ENCODE measurements around the gene PIP5K1B. TPM values are rescaled to one million over a fixed set of nuclear protein-coding genes. Genes with fewer than 3 reads are reported as not detected.
A peak's percentile ranks its signal among the peaks of the same experiment; 100 is the strongest.

The PIP5K1B gene
- total RNA-seq, 2 donors from 2014 or later, result 18.4 to 44.8 TPM

DNA sequence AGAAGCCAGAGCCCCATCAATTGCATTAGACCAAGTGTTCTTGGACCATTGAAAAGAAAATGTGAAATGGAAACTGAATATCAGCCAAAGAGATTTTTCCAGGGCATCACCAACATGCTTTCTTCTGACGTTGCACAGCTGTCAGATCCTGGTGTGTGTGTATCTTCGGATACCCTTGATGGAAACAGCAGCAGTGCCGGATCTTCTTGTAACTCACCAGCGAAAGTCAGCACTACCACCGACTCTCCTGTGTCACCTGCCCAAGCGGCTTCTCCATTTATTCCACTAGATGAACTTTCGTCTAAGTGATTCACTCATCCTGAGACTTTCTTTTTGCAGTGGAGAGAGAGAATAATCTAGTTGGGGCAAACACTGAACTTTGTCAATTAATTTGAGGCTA is 75.7 kb downstream of the PIP5K1B start:
- no peaks in the 10 kb centered on the region for H3K9me3 ChIP-seq
- no peaks in the 10 kb centered on the region for H3K36me3 ChIP-seq
- no peak for DNase-seq (ENCODE audit: low spot score)
- no peaks in the 10 kb centered on the region for H3K27me3 ChIP-seq
- peak overlapping the region; percentile 73 to 74 for H3K4me3 ChIP-seq
- TF ChIP-seq, protein P1, sequence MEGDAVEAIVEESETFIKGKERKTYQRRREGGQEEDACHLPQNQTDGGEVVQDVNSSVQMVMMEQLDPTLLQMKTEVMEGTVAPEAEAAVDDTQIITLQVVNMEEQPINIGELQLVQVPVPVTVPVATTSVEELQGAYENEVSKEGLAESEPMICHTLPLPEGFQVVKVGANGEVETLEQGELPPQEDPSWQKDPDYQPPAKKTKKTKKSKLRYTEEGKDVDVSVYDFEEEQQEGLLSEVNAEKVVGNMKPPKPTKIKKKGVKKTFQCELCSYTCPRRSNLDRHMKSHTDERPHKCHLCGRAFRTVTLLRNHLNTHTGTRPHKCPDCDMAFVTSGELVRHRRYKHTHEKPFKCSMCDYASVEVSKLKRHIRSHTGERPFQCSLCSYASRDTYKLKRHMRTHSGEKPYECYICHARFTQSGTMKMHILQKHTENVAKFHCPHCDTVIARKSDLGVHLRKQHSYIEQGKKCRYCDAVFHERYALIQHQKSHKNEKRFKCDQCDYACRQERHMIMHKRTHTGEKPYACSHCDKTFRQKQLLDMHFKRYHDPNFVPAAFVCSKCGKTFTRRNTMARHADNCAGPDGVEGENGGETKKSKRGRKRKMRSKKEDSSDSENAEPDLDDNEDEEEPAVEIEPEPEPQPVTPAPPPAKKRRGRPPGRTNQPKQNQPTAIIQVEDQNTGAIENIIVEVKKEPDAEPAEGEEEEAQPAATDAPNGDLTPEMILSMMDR (IDR thresholded peaks at IDR 0.05), result no peak
- peak overlapping the region; percentile 92 to 93 for H3K27ac ChIP-seq
- peaks cover 0 to 70% of the 10 kb centered on the region in 2 donors for H3K4me1 ChIP-seq

DNA sequence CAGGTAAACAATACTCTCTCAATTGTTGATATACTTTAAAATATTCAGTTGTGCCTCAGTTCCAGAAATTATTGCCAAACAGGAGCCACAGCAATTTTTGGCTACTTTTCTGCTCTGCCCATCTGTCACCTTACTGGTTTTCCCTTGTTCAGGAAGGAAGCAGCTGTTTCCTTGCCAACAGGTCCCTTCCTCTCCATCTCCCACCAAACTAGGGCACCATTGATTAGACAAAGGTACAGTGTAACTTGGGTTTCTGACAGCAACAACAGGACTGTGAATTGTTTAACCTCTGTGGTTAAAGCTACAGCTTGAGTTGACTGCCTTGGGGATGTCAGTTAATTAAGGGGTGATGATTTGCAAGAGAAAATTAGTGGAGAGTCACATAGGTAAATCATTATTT is 76.9 kb downstream of the PIP5K1B start:
- DNase-seq (ENCODE audit: low spot score), result no peak
- H3K36me3 ChIP-seq, result no peaks in the 10 kb centered on the region
- no peak overlapping the region for H3K4me3 ChIP-seq
- TF ChIP-seq, protein P1 (IDR thresholded peaks at IDR 0.05), result no peak
- no peaks in the 10 kb centered on the region for H3K9me3 ChIP-seq
- peaks cover 0 to 68% of the 10 kb centered on the region in 2 donors for H3K4me1 ChIP-seq
- no peaks in the 10 kb centered on the region for H3K27me3 ChIP-seq
- peak overlapping the region; percentile 32 to 53 for H3K27ac ChIP-seq

DNA sequence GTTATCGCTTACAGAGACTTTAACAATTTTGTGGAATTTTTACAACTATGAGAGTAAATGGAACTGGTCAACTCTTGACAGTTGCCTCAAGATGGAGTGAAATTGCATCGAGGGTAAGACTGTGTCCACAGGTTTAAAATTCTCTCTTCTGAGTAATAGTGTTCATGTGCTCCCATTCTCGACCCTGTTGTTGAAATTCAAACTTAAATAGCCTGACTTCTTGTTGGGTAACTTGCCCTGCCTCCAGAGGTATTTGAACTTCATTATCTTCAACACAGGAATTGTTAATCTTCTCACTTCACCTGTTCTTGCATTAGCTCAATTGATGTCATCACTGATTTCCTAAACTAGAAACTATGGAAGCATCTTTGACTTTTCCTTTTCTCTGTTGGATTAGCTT is 77.5 kb downstream of the PIP5K1B start:
- Histone ChIP-seq H3K4me1 (peaks cover 0 to 64% of the 10 kb centered on the region in 2 donors), H3K4me3 (peak overlapping the region in 1 of 2 donors; percentile 3), H3K27ac (peak overlapping the region in 1 of 2 donors; percentile 32), H3K9me3 (no peaks in the 10 kb centered on the region), H3K27me3 (no peaks in the 10 kb centered on the region), H3K36me3 (no peaks in the 10 kb centered on the region)
- no peak for DNase-seq (ENCODE audit: low spot score)
- TF ChIP-seq, protein P1 (IDR thresholded peaks at IDR 0.05), result no peak

DNA sequence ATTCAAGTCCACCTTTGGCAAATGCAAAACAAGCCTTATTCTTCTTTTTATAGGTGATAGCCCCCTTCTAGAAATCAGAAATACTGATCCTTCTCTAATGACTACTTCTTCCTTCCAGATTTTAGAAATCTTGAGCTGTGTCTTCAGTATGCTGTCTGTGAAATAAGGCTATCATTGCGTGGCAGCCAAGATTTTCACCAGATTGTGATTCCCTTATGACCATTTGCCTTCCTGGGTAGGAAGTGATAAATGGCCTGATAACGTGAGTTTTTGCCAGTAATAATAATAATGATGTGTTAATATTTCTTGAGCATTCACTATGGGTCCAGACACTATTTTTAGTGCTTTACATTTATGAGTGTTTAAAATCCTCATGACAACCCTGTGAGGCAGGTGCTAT is 80.9 kb downstream of the PIP5K1B start:
- TF ChIP-seq, protein P1 (IDR thresholded peaks at IDR 0.05), result no peak
- Histone ChIP-seq H3K36me3 (no peaks in the 10 kb centered on the region), H3K9me3 (no peaks in the 10 kb centered on the region), H3K27ac (no peak overlapping the region), H3K27me3 (no peaks in the 10 kb centered on the region), H3K4me1 (peaks cover 0 to 66% of the 10 kb centered on the region in 2 donors), H3K4me3 (no peak overlapping the region)
- DNase-seq (ENCODE audit: low spot score), result no peak

DNA sequence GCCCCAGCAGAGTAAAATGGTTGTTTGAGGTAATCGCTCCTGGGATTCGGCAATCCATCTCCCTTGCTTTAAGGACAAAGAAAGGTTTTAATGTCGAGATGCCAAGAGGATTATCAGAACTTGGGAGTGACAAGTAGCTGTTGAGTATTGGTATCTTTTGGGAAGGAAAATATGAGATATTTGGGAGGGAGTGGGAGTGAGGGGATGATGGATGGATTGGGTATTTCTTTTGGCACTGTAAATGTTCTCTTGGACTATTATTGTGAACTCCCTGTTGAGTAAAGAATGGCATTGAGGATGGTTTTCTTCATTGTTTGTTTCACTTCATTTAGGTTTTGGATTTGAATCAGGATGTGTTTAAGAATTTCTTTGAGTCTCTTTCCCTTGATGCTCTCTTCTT is 86.1 kb downstream of the PIP5K1B start:
- no peak overlapping the region for H3K27ac ChIP-seq
- no peaks in the 10 kb centered on the region for H3K36me3 ChIP-seq
- no peaks in the 10 kb centered on the region for H3K27me3 ChIP-seq
- DNase-seq (ENCODE audit: low spot score), result no peak
- H3K9me3 ChIP-seq, result no peaks in the 10 kb centered on the region
- H3K4me3 ChIP-seq, result no peak overlapping the region
- peaks cover 0 to 28% of the 10 kb centered on the region in 2 donors for H3K4me1 ChIP-seq
- TF ChIP-seq, protein P1 (IDR thresholded peaks at IDR 0.05), result no peak
